K562 (cell line): Measurements from ENCODE around the gene GPS2. TPM values are rescaled to one million over a fixed set of nuclear protein-coding genes. Genes with fewer than 3 reads are reported as not detected.

Experiments used
- ATAC-seq: fragments of 200-7000 bp; cut with Tn5 transposase; 3 replicates; pipeline ENCODE4 v1.9.1; 2020; ENCODE audit warnings: moderate library complexity
- BruUV-seq: library from RNA; stranded (reverse); fragments of 400-500 nt; replicated peaks from 2 replicates; lab custom pipeline; 2021; lab: Mats Ljungman, UMichigan
- CTCF ChIA-PET: fragments of 300-600 bp; formaldehyde crosslinking; extraction: SDS; loops from one replicate; lab custom pipeline; 2021; ENCODE audit warnings: low intra/inter-chr PET ratio; lab: Yijun Ruan, JAX
- POLR2A ChIA-PET: fragments of 300-600, 350-650 bp; sonication (Branson Sonifier 250); formaldehyde crosslinking; extraction: SDS; loops from one replicate; lab custom pipeline; 2021; ENCODE audit warnings: antibody characterized with exemption, inconsistent platforms; lab: Yijun Ruan, JAX
- DNase-seq, 4 experiments: peaks; one replicate each; pipeline versions ENCODE4 v3.0.0 to v3.0.0-alpha.2; 2011 to 2018; ENCODE audit warnings: low spot score in 3 of 4, mixed read lengths in 3 of 4; ENCODE audit errors: extremely low read depth in 1 of 4
- FAIRE-seq: peaks from 2 replicates; lab custom pipeline; 2011; peaks lifted over from hg19 to GRCh38; lab: Jason Lieb, UNC
- H2AFZ ChIP-seq: 2 replicates; pipeline ENCODE4 v1.6.0; 2011; ENCODE audit warnings: low read depth, low read length, control low read depth, inconsistent platforms
- H3K27ac ChIP-seq: fragments of 200-600 bp; 3 replicates; pipeline ENCODE4 v1.8.0; 2011; ENCODE audit warnings: low read depth, mild to moderate bottlenecking, control low read depth, inconsistent platforms, low read length, moderate library complexity, mixed read lengths; ENCODE audit errors: extremely low read depth
- H3K27me3 ChIP-seq, 2 experiments: fragments of 300-600 bp in 1 of 2; 2 replicates in 1 of 2; 3 replicates in 1 of 2; pipeline versions ENCODE4 v1.6.0 to v1.8.0; 2011; ENCODE audit warnings: inconsistent platforms in 2 of 2, low read length in 2 of 2, mild to moderate bottlenecking in 1 of 2, mixed read lengths in 1 of 2, moderate library complexity in 1 of 2; ENCODE audit not compliant: control insufficient read depth in 2 of 2, insufficient read depth in 2 of 2
- H3K36me3 ChIP-seq: fragments of 300-600 bp; 3 replicates; pipeline ENCODE4 v1.8.0; 2011; ENCODE audit warnings: mild to moderate bottlenecking, low read length, inconsistent platforms; ENCODE audit not compliant: control insufficient read depth, insufficient read depth
- H3K4me1 ChIP-seq, 2 experiments: fragments of 200-600 bp in 1 of 2; replicated peaks in 1 of 2; 2 replicates in 1 of 2; 3 replicates in 1 of 2; pipeline versions ENCODE4 v1.5.1 to v1.8.0; 2011; ENCODE audit warnings: inconsistent platforms in 2 of 2, low read length in 2 of 2, mild to moderate bottlenecking in 1 of 2, mixed read lengths in 1 of 2, moderate library complexity in 1 of 2; ENCODE audit not compliant: control insufficient read depth in 2 of 2, insufficient read depth in 2 of 2
- H3K4me2 ChIP-seq: 2 replicates; pipeline ENCODE4 v1.6.1; 2011; ENCODE audit warnings: low read length, control low read depth, inconsistent platforms, mixed read lengths; ENCODE audit not compliant: insufficient read depth
- H3K4me3 ChIP-seq: fragments of 200-600 bp; sonication (generic), shearing (Covaris generic); 2 replicates; pipeline ENCODE4 v1.5.1; 2016; ENCODE audit warnings: control low read depth, inconsistent platforms
- H3K79me2 ChIP-seq: fragments of 200-600 bp; 3 replicates; pipeline ENCODE4 v1.8.0; 2011; ENCODE audit warnings: low read length, inconsistent platforms; ENCODE audit not compliant: control insufficient read depth, insufficient read depth
- H3K9ac ChIP-seq, 2 experiments: 2 replicates each; pipeline versions ENCODE4 v1.6.0 to v1.6.1; 2011; ENCODE audit warnings: low read depth in 2 of 2, low read length in 2 of 2, control low read depth in 1 of 2, inconsistent platforms in 1 of 2, mild to moderate bottlenecking in 1 of 2, mixed read lengths in 1 of 2; ENCODE audit not compliant: insufficient read depth in 1 of 2
- H3K9me1 ChIP-seq: one replicate; pipeline ENCODE4 v1.6.0; 2011; ENCODE audit warnings: inconsistent platforms, mild to moderate bottlenecking, low read length, moderate library complexity; ENCODE audit not compliant: control insufficient read depth, insufficient read depth
- H3K9me3 ChIP-seq: replicated peaks from 2 replicates; pipeline ENCODE4 v1.5.1; 2011; ENCODE audit warnings: low read depth, low read length, inconsistent platforms; ENCODE audit not compliant: control insufficient read depth, insufficient read depth
- H4K20me1 ChIP-seq: replicated peaks from 2 replicates; pipeline ENCODE4 v1.6.1; 2011; ENCODE audit warnings: low read length, inconsistent platforms, mixed read lengths; ENCODE audit not compliant: control insufficient read depth, insufficient read depth
- ATF7 ChIP-seq: fragments of 450-650 bp; IDR thresholded peaks from 2 replicates; pipeline ENCODE4 v1.7.1; 2014; ENCODE audit warnings: mild to moderate bottlenecking, moderate library complexity
- CREM ChIP-seq: IDR thresholded peaks from 2 replicates; pipeline ENCODE4 v1.6.1; 2014; ENCODE audit warnings: antibody characterized with exemption, low read depth
- FOXO4 ChIP-seq: fragments of 450-650 bp; formaldehyde crosslinking; IDR thresholded peaks from 2 replicates; pipeline ENCODE4 v1.4.0; 2020; ENCODE audit warnings: mild to moderate bottlenecking, moderate library complexity
- GABPB1 ChIP-seq: sonication (generic); formaldehyde crosslinking; IDR thresholded peaks from 2 replicates; pipeline ENCODE4 v1.8.0; 2022; ENCODE audit warnings: mild to moderate bottlenecking, missing genetic modification reagents
- HNRNPUL1 ChIP-seq: fragments of 200-400 bp; formaldehyde crosslinking; IDR thresholded peaks from 2 replicates; pipeline ENCODE4 v1.6.1; 2017; ENCODE audit warnings: low read length
- MYC ChIP-seq, 2 experiments: fragments of 250-450 bp in 1 of 2; sonication (Bioruptor Pico) in 1 of 2; IDR thresholded peaks; 2 replicates each; pipeline versions ENCODE4 v1.5.1 to v1.6.1; 2012 to 2021; ENCODE audit warnings: low read depth in 2 of 2, borderline replicate concordance in 1 of 2, improper control_type of control experiment in 1 of 2, low read length in 1 of 2, mild to moderate bottlenecking in 1 of 2, moderate library complexity in 1 of 2
- PCBP1 ChIP-seq: fragments of 200-400 bp; formaldehyde crosslinking; IDR thresholded peaks from 2 replicates; pipeline ENCODE4 v1.6.1; 2018; ENCODE audit warnings: mild to moderate bottlenecking, low read depth, low read length; ENCODE audit not compliant: poor library complexity, severe bottlenecking
- POLR2G ChIP-seq: fragments of 200-400 bp; formaldehyde crosslinking; IDR thresholded peaks from 2 replicates; pipeline ENCODE4 v1.6.1; 2017; ENCODE audit warnings: low read depth, mild to moderate bottlenecking, antibody characterized with exemption, low read length, moderate library complexity
- RBFOX2 ChIP-seq: fragments of 200-400 bp; formaldehyde crosslinking; IDR thresholded peaks from 2 replicates; pipeline ENCODE4 v1.6.1; 2017; ENCODE audit warnings: low read depth, mild to moderate bottlenecking, low read length, moderate library complexity
- SIRT6 ChIP-seq: IDR thresholded peaks from one replicate; pipeline ENCODE4 v1.6.1; 2012; ENCODE audit warnings: low read depth, mild to moderate bottlenecking, control low read depth, inconsistent platforms, low read length, moderate library complexity
- U2AF1 ChIP-seq: fragments of 200-400 bp; formaldehyde crosslinking; optimal IDR thresholded peaks from 2 replicates; pipeline ENCODE3; 2017; ENCODE audit warnings: mild to moderate bottlenecking, low read depth, low read length, moderate library complexity
- ZNF518B ChIP-seq: fragments of 250-450 bp; sonication (Bioruptor Pico); IDR thresholded peaks from 2 replicates; pipeline ENCODE4 v1.5.0; 2021; ENCODE audit warnings: mild to moderate bottlenecking, moderate library complexity
- WGBS: fragments of 100-300 bp; shearing (Covaris generic); methylation state at CpG from one replicate; pipeline ENCODE4 v1.1.6; 2016; ENCODE audit warnings: low coverage, mixed read lengths; ENCODE audit not compliant: insufficient coverage; ENCODE audit errors: missing lambda C conversion rate; 5-methylcytosine and 5-hydroxymethylcytosine counted together
- in situ Hi-C: fragments of 300-500 bp; cut with MboI; formaldehyde crosslinking; loops from 4 replicates; pipeline ENCODE4 v1.15.0; 2018; ENCODE audit warnings: inconsistent platforms, mixed read lengths
- intact Hi-C: fragments of 100-400 bp; cut with micrococcal nuclease; formaldehyde crosslinking; loops from 2 replicates; pipeline ENCODE4 v1.14.2; 2022
- polyA plus RNA-seq, 8 experiments: library from polyadenylated mRNA; depleted of rRNA in 4 of 8; stranded (reverse) in 5 of 8; unstranded in 3 of 8; fragments of >200 nt; fragmentation: Nextera tagmentation in 2 of 8; fragmentation: Illumina TruSeq in 1 of 8; extraction: Ambion mirVana in 2 of 8; extraction: Trizol in 1 of 8; gene quantifications; 2 replicates each; pipeline versions ENCODE4 v1.2.1 to v1.2.3, GENCODE V29; 2011 to 2014; ENCODE audit warnings: inconsistent platforms in 1 of 8, missing spikeins in 1 of 8
- total RNA-seq, 7 experiments: library from RNA; depleted of rRNA in 6 of 7; stranded (reverse); fragments of >200 nt in 6 of 7; fragmentation: Illumina TruSeq in 2 of 7; extraction: Trizol in 2 of 7; gene quantifications; 2 replicates each; pipeline versions ENCODE4 v1.2.1 to v1.2.3, GENCODE V29; 2011 to 2021; ENCODE audit warnings: low replicate concordance in 1 of 7

GPS2 gene
- total and polyA plus RNA-seq, 9 of the 15 experiments (the other 6 are each of a cell fraction or from before 2014, with no cell fraction given) = 18.3 to 75.7 (median 37.0) TPM

GRCh38 chr17:7308625-7309433 is 6.3 kb downstream of the GPS2 start (continued):
- TF ChIP-seq FOXO4 (CRISPR knock-in tag) (no peak), HNRNPUL1 (peak; percentile 68; the same call in 1 of the 2 replicates), SIRT6 (no peak)

GRCh38 chr17:7307686-7308624 is 7.2 kb downstream of the GPS2 start:
- peak overlapping the region; percentile 99 for H3K9ac ChIP-seq
- no peaks in the 10 kb centered on the region for H3K27me3 ChIP-seq
- intact Hi-C loops = no loop called here
- FAIRE-seq = no peak
- in situ Hi-C loops = no loop called here
- H3K4me2 ChIP-seq = peak overlapping the region; percentile 97
- ChIA-PET CTCF (interaction anchor here (0.7 kb wide), 1 partner anchor 56 kb away, joined by 3 read pairs; the partner anchor contains the start of gene ELP5), POLR2A (interaction anchor here (0.5 to 1.6 kb wide), 4 partner anchors 9 to 25 kb away, joined by 3 to 5 read pairs (median 4); no protein-coding TSS in a partner anchor)
- BruUV-seq = no TSS peak
- 1% methylated on average over 10 of the region's 104 CpGs for WGBS
- peaks cover 11% of the 10 kb centered on the region for H3K9me1 ChIP-seq
- peak; percentile 49 to 65 (median 57) for DNase-seq
- H3K27ac ChIP-seq = peak overlapping the region; percentile 93
- peak overlapping the region; percentile 96 for H3K4me3 ChIP-seq
- peaks cover 43% of the 10 kb centered on the region for H3K79me2 ChIP-seq
- ATAC-seq = peak; percentile 25
- peaks cover 44% of the 10 kb centered on the region for H3K36me3 ChIP-seq
- no peak overlapping the region for H2AFZ ChIP-seq
- H4K20me1 ChIP-seq = peaks cover 35% of the 10 kb centered on the region
- H3K9me3 ChIP-seq = no peaks in the 10 kb centered on the region
- peaks cover 20 to 22% of the 10 kb centered on the region in 2 experiments for H3K4me1 ChIP-seq
- peak; percentile 80 for TF ChIP-seq CREM
- TF ChIP-seq POLR2G = peak; percentile 70
- TF ChIP-seq U2AF1 = peak; percentile 19
- TF ChIP-seq ZNF518B = no peak
- no peak for TF ChIP-seq ATF7
- peak; percentile 49; the same call in 1 of the 2 replicates for TF ChIP-seq GABPB1
- peak; percentile 56 for TF ChIP-seq PCBP1
- TF ChIP-seq RBFOX2 = peak; percentile 76
- TF ChIP-seq MYC (IDR thresholded peaks at IDR 0.05; ENCODE audit: low read depth, low read length) = peak; percentile 95
- TF ChIP-seq MYC (CRISPR knock-in tag; IDR thresholded peaks at IDR 0.05; ENCODE audit: borderline replicate concordance, low read depth) = 0 out of 2 replicates have a peak, but pooled peaks have one; percentile 46
